Measurements from ENCODE around the gene GPD2. TPM values are rescaled to one million over a fixed set of nuclear protein-coding genes. Genes with fewer than 3 reads are reported as not detected.
"Not testable (repeated sequence)": the region's sequence is repeated elsewhere in the genome, so short reads cannot be mapped to it uniquely, and the experiment has no call there.

The GPD2 gene
- total RNA-seq, 6 experiments from 2014 or later: 3.2 to 8.8 (median 4.8) TPM

GRCh38 chr2:156615836-156616322 lies 179.7 kb downstream of the GPD2 start:
- no peak overlapping the region for H3K27ac ChIP-seq
- intact Hi-C loops (cut with DNase I): no loop called here
- H3K27me3 ChIP-seq: no peaks in the 10 kb centered on the region
- H3K36me3 ChIP-seq: no peaks in the 10 kb centered on the region
- no peak for TF ChIP-seq POLR2A (IDR thresholded peaks at IDR 0.05)
- no peak for TF ChIP-seq CTCF (IDR thresholded peaks at IDR 0.05)
- no peaks in the 10 kb centered on the region for H3K9me3 ChIP-seq
- WGBS (ENCODE audit: insufficient coverage, low coverage, low lambda C conversion rate, missing lambda C conversion rate): 26% methylated on average over 2 of the region's 2 CpGs
- no peak overlapping the region for H3K4me3 ChIP-seq
- ATAC-seq (no peak), DNase-seq (no peak)
- no peaks in the 10 kb centered on the region for H3K4me1 ChIP-seq

GRCh38 chr2:156618071-156618470 lies 181.9 kb downstream of the GPD2 start:
- H3K9me3 ChIP-seq; intact Hi-C loops (cut with DNase I); H3K4me3 ChIP-seq; ATAC-seq; H3K36me3 ChIP-seq; DNase-seq; H3K27me3 ChIP-seq; H3K4me1 ChIP-seq; H3K27ac ChIP-seq: not testable (repeated sequence)
- WGBS (ENCODE audit: insufficient coverage, low coverage, low lambda C conversion rate, missing lambda C conversion rate): no CpG with 5 or more reads among the region's 33 CpGs

- WGBS (ENCODE audit: insufficient coverage, low coverage, low lambda C conversion rate, missing lambda C conversion rate): 76% methylated on average over 2 of the region's 2 CpGs
- H3K27ac ChIP-seq: no peak overlapping the region
- intact Hi-C loops (cut with DNase I): no loop called here
- no peaks in the 10 kb centered on the region for H3K36me3 ChIP-seq
- H3K27me3 ChIP-seq: no peaks in the 10 kb centered on the region
- no peak for ATAC-seq
- H3K4me3 ChIP-seq: no peak overlapping the region
- no peak for DNase-seq
- no peaks in the 10 kb centered on the region for H3K4me1 ChIP-seq
- TF ChIP-seq POLR2A (IDR thresholded peaks at IDR 0.05) (no peak), CTCF (IDR thresholded peaks at IDR 0.05) (no peak)
- H3K9me3 ChIP-seq: no peaks in the 10 kb centered on the region
Measured at GRCh38 chr2:156619021-156619539, 182.9 kb downstream of the GPD2 start.

GRCh38 chr2:156622491-156622890 lies 186.3 kb downstream of the GPD2 start:
- intact Hi-C loops (cut with DNase I): no loop called here
- DNase-seq (no peak), ATAC-seq (no peak)
- no peak overlapping the region for H3K27ac ChIP-seq
- H3K9me3 ChIP-seq: no peaks in the 10 kb centered on the region
- 73% methylated on average over 1 of the region's 1 CpG for WGBS (ENCODE audit: insufficient coverage, low coverage, low lambda C conversion rate, missing lambda C conversion rate)
- H3K4me3 ChIP-seq: no peak overlapping the region
- H3K4me1 ChIP-seq: no peaks in the 10 kb centered on the region
- no peak for TF ChIP-seq POLR2A (IDR thresholded peaks at IDR 0.05)
- no peak for TF ChIP-seq CTCF (IDR thresholded peaks at IDR 0.05)
- H3K36me3 ChIP-seq: no peaks in the 10 kb centered on the region
- no peaks in the 10 kb centered on the region for H3K27me3 ChIP-seq

- Histone ChIP-seq H3K4me1 (no peaks in the 10 kb centered on the region), H3K27ac (no peak overlapping the region), H3K4me3 (no peak overlapping the region), H3K27me3 (no peaks in the 10 kb centered on the region), H3K36me3 (no peaks in the 10 kb centered on the region), H3K9me3 (no peaks in the 10 kb centered on the region)
- intact Hi-C loops (cut with DNase I): no loop called here
- TF ChIP-seq CTCF (IDR thresholded peaks at IDR 0.05) (no peak), POLR2A (IDR thresholded peaks at IDR 0.05) (no peak)
- no peak for ATAC-seq
- DNase-seq: no peak
- WGBS (ENCODE audit: insufficient coverage, low coverage, low lambda C conversion rate, missing lambda C conversion rate): 50% methylated on average over 3 of the region's 5 CpGs
Measured at GRCh38 chr2:156625360-156626170, 189.4 kb downstream of the GPD2 start.
